HG03460 (cell line): ENCODE data around the gene MXI1.

ENCODE experiments used
- ATAC-seq: cut with Tn5 transposase; IDR thresholded peaks from one replicate; pipeline ENCODE4 v1.9.1; 2021; ENCODE audit not compliant: unreplicated experiment

MXI1 gene

DNA sequence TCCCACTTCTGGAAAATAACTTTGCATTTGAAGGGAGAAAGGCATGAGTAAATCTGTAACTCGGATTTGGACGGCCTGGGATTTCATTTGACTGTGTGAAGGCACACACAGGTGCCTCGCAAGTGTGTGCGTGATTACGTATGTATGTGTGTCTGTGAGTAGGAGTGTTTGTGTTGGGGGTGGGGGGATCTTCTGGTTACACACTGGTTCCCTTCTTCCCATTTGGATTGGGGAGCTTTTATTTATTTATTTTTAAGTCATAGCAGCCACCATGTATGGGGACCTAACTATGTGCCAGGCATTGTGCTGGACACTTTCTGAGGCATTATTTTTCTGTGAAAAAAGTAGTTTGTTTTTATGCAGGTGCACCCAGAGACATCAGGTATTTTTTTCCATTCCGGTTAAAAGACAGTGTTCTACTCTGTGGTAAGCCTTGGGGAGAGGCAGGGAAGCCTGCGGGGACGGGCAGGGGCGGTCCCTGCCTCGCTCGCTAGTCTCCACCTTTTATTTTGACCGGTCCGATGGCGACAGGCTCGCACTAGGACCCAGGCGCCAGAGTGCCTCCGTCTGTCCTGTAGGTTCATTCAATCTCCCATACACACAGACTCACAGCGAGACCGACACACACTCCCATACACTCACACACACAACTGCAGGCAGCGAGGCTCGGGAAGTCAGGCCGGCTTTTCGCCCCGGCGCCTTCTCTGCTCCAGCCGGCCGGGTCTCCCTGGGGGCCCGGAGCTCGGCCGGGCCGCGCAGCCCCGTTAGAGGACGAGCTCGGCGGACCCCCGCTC is at the start of gene MXI1:
Gene MXI1 (plus strand): TSS at position 595 of the 794 bp plus-strand sequence. CDS start 204 bp downstream, outside the sequence.
- peak; percentile 43 for ATAC-seq

DNA sequence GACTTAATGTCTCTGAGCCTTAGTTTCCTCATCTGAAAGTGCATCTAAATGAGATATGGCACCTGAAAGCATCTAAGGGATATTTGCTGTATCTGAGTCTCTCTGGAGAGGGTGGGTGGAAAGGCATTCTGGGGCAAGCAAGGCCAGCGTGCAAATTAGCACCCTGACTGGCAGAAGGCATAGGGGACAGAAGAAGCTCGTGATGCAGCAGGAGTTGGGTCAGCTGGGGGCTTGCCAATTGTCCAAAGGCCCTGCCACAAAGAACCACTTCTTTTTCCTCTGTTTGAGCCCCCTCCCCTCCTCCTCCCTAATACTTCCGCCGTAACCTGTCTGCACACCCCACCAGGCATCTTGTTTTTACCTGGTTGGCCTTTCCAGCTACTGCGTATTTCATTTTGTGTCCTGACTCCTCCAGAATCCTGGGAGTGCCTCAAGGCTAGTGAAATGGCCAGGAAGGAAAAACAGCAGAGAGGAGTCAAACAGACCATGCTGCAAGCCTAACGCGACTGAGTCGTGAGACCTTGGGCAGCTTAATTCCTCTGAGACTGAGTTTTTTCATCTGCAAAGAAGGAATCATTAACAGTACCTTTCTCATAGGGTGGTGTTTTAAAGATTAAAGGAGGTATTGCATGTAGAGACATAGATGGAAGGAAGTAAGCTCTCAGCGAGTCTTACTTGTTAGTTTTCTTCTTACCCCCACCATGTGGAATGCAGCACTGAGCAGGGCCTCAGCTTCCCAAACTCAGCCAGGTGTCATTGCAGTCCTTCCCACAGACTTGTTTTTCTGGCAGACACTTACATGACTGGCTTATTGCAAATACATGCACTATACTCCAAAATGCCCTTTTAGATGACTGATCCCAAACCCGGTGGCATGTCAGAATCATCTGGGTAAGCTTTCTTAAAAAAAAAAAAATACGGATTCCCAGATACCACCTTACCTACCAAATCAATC is 49.1 kb upstream of the MXI1 start:
- ATAC-seq: no peak

DNA sequence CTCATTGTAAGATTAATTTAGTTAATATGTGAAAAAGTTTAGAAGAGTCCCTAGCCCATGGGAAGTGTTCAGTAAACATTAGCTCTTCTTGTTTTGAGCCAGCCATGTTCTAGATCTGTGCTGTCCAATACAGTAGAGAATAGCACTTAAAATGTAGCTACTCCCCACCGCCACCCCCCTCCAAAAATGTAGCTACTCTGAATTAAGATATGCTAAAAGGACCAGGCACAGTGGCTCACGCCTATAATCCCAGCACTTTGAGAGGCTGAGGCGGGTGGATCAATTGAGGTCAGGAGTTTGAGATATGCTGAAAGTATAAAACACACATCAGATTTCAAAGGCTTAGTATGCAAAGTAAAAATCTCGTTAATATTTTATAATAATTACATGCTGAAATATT is 47.3 kb upstream of the MXI1 start:
- ATAC-seq: no peak

DNA sequence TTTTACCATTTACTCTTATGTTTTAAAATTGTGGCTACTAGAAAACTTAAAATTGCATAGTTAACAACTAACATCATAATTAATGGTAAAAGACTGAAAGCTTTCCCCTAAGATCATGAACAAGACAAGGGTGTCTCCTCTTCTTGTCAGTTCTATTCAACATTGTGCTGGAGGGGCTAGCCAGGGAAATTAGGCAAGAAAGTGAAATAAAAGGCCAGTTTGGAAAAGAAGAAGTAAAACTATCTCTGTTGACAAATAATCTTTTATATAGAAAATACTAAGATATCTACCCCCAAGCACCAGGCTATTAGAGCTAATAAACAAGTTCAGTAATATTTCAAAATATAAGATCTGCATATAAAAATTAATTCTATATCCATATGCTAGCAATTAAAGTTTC is 46.9 kb upstream of the MXI1 start:
- ATAC-seq: no peak

DNA sequence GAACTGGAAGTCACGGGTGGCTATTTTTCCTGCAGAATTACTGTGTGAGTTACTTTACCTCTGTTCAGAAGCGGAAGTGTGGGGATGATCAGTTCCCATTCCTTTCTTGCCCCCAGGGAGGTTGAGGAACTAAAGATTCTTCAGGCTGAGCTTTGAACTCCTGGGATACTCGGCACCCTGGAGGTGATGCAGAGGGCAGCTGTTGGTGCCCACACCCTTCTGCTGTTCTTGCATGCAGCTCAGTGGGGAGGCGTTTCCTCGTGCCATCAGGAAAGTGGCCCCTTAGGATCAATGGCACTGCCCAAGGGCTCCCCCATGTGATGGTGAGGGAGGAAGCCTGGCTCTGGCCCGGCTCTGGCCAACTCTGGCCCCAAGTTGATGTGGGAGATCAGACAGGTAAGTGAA is 44.7 kb upstream of the MXI1 start:
- no peak for ATAC-seq

DNA sequence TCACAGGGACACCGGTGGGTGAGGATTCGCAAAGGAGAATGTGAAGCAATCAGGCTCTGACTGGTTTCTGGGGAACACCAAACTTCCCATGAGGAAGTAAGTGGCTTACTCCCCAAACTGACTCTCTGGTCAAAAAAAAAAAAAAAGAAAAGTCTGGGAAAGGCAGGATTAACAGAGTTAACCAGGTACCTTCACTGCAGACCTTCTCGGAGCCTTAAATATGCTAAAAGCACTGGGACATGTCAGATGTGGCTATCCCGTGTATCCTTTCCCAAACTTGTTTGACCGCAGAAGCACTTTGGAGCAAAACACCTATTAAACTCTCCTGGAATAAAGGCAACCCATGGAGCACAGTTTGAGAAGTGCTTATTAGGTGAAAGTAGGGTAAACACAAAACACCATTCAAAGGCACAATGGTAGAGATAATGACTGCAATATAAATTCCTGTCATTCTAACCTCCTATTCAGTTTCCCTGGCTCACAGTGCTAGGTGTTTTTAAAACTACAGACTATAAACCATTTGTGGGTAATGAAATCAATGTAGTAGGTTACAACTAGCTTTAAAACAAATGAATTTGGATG is 44.1 kb upstream of the MXI1 start:
- ATAC-seq: no peak

DNA sequence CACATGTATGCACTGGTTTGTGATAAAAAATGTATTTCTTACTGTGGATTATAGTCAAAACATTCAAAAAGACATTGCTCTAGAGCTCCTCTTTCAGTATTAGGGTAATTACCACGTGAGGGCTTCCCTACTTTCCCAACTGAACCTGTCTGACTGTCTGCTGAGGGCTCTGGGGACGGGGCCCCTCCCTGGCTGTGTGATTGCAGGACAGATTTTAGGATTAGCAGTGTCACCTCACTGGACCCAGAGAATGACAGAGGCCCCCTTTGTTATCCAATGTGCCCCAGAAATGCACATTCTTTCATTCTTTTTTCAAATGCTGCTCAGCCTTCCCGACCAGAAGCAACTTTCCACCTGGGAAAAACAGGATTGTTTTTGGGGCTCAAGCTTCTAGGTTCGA is 43.6 kb upstream of the MXI1 start:
- no peak for ATAC-seq

DNA sequence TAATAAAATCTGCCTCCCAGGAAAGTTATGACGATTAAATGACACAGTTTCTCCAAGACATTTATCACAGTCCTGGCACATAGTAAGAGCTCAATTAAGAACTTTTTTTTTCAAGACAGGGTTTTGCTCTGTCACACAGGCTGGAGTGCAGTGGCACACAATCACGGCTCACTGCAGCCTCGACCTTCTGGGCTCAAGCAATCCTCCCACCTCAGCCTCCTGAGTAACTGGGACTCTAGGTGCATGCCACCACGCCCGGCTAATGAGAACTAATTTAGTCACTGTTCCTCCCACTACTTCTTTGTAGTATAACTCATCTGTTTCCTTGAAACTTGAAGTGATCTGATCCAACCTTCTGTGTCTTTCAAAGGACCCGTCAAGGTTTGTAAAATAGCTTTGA is 42.2 kb upstream of the MXI1 start:
- no peak for ATAC-seq

DNA sequence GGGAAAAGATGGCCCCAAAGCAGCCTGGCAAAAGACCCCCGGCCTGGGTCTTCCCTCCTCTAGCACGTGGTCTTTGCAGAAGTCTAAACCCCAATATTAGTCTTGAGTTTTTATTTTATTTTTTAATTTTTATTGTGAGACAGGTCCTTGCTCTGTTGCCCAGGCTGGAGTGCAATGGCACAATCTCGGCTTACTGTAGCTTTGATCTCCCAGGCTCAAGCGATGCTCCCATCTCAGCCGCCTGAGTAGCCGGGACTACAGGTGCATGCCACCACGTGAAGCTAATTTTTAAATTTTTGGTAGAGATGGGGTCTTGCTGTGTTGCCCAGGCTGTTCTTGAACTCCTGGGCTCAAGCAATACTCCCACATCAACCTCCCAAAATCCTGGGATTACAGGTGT is 40.3 kb upstream of the MXI1 start:
- ATAC-seq: no peak

DNA sequence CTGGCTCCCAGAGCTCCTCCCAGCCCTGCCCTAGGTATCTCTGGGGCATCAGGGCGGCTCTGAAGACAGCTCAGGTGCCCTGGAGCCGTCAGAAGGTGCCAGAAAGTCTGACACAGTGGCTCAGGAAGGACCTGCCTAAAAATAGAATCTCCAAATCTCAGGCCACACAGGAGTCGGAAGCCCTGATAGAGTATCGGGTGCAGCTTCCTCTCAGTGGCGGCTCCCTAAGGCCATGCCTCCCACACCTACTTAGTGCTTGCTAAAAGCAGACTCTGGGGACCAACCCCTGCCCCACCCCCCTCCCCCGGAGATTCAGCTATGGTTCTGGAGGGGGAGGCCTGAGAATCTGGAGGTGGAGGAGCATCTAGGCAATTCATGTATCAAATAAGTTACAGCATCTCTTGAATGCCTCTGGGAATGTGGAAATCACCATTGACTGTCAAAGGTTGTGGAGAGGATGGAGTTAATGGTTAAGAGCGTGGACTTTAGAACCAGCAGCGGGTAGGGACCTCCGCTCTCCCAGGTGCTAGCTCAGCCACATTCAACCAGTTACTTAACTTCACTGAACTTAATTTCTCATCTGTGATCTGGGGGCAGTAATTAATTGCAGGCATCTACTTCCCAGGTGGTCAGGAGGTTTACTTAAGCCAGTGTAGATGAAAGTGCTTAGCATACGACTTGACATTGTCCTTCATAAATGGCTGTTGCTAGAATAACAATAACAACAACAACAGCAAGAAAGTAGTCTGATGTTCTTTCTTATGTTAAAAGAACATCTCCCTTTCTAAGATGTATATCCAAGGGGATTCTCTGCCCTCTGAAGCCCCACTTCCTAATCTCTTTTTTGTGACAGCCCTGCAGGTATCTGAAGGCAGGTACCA is 38.6 kb upstream of the MXI1 start:
- ATAC-seq: no peak

DNA sequence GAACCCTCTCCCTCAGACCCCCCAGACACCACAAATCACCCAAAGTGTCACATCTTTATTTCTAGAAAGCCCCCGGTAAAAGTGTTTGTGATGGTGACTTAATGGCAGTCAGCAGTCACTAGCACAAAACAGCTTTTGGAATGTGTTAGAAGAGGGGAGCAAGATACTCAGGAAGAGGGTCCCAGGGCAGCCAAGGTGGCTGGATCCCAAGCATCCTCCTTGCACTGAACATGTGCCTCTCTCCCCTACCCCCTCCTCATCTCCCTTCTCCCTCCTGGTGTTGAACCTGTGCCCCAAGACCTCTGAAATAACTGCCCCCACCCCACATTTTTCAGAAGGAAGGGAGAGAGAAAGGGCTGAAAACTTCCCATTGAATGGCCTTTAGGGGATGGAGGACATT is 37.8 kb upstream of the MXI1 start:
- ATAC-seq: no peak

DNA sequence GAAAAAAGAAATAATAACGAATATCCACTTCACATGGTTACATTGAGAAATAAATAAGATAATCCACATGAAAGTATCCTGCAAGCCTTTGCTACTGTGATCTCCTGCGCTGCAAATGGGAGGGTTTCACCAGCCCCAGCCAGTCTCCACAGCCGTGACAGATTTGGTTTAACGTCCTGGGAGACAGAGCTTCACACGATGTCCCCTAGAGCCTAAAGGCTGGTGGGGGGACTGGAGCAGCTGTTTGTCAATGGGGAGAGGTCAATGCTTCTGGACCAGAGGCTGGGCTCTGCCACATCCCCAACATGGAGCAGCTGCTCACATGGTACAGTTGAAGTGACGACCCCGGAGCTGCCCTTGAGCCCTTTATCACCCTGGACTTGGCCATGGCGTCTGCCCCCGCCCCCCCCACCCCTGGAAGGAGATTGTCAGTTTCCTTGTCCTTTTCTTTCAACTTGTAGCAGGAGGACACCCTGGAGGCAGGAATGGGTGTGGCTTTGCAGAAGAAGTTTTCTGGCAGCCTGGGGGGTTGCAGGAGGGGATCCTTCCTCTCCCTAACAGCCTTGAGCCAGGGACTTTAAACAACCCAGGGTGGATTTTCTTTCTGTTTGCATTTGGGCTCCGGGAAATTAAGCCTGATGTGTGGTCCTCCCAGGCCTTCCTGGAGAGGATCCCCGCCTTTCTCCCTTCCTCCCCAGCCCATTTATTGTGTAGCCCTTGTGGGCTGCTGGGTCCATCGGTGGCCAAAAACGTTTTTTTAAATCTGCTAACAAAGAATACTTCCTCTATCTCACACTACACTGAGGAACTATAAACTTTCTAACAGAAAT is 37.0 kb upstream of the MXI1 start:
- ATAC-seq: no peak

DNA sequence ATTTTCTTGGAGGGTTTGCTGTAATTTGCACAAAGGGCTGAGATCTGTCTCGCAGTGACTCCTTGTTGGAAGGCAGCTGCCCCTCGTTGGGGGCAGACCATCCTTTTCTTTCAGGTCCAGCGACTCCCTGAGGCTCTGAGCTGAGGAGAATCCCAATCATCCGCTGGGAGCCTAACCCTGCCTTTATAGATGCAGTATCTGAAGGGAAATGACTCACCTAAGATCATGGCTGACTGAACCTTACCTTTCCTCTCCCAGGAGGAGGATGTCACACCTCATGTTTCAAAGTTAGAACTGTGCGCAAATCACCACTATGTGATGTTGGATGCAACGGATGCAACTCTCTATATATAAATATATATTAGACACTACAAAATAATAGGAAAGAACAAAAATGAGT is 36.4 kb upstream of the MXI1 start:
- no peak for ATAC-seq

DNA sequence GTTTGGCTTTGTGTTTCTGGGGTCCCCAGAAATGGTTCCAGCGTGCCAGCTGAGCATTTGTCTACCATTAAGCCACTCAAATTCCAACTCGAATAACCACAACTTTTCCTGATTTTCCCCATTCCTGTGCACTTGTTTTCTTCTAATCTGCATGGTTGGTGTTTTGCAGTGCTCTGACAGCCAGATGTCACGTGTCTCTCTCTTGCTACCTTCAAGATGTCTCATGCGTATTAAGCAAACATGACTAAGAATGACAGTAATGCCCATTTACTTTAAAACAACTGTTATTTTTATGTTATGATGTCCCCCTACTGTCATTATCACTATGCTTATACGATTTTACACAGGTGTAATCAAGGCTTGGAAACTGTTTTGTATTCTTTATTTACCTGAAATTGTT is 35.2 kb upstream of the MXI1 start:
- no peak for ATAC-seq

DNA sequence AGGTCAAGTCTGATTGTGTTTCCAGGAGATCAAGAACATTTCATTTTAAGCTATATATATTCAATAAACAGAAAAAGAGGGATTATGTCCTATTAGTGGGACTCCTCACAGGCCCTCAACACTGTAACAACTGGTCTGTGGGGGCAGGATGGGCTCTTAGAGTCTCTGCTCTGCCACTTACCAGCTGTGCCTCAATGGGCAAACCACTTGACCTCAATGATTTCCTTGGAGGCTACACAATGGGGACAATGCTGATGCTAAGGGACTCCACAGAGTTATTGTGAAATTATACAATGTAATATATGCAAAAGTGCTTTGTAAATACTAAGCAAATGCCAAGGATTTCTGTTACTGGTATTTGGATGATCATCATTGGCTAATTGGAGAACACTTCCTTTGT is 33.2 kb upstream of the MXI1 start:
- ATAC-seq: no peak

DNA sequence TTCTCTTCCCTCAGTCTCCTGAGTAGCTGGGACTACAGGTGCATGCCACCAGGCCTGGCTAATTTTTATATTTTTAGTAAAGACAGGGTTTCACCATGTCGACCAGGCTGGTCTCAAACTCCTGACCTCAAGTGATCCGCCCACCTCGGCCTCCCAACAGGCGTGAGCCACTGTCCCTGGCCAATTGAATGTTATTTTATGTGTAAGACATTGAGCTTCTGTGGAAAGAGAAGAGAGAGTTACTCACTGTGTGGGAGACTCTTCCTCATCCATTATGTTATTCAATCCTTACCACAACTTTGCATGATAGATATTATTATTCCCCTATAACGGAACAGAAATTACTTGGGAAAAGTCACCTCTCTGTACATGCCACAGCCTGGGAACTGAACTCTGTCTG is 32.6 kb upstream of the MXI1 start:
- no peak for ATAC-seq

DNA sequence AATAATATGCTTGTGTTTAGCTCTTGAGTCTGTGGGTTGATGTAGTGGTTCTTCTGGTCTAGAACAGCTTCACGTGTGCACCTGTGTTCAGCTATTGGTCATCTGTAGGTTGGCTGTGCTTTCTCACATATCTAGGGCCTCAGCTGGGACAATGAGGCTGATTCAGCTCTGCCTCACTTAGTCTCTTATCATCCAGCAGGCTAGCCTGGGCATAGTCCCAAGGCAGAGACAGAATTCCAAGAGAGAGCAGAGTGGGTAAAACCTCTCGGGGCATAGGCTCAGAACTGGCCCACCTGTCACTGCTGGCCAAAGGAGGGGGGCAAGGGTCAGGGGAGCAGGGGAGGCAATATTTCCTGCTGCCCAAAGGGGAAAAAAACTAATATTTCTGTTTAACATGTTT is 32.0 kb upstream of the MXI1 start:
- no peak for ATAC-seq

DNA sequence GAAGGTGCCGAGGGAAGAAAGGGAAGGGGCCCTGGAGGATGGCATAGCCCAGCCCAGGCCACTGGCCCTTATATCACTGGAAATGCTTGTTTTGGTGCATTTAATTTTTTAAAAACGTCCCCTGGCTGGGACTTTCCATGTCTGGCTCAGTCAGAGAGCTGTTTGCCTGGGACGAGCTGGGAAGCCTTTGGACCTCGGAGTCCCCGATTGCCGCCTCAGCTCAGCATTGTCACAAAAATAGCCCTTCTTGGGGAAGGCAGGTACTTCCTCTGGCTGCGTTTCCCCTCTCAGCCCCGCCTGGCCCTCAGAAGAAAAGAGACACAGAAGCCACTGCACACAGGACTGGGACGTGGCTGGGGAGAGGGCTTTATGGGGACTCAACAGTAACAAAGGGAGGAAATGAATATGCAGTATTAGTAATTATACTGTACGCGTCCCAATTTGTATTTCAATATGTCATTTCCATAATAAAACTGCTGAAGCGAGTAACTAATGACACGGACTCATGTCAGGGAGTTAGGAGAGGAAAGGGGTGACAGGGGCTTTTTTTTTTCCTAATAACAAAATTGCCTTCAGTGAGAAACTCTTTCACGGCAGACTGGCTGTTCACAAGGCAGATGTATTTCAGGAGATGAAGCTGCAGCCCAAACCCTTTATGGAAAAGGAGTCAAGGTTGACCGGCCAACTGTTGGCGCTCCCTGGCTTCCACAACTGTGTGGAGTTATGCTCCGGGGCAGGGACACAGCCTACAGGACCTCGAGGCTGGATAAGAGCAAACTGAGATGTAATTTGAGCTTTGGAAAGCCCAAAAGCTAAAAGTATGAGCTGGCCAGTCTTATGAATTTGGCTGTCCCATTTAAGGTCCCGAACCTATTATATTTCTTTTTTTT is 31.0 kb upstream of the MXI1 start:
- ATAC-seq: no peak

DNA sequence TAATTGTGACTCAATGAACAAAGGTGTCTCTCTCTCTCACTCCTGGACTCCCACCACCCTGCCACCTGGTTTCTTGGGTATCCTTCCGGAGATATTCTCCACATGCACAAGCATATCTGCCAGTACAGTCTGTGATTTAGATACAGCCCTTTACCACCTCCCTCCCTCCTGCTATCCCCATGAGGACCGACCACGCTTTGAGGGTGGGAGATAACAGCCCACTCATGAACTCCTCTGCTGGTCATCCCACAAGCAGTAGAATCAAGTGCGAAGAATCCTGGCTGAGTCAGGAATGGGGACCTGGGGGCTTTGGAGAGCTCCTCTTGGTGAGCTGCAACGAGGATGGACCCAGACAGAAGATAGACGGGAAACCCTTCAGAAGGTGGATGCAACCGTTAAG is 28.2 kb upstream of the MXI1 start:
- no peak for ATAC-seq
